Stimulated activated CD4-positive, alpha-beta T cell treated with anti-CD3 and anti-CD28 coated beads, Interleukin-15, amount 100 ng/mL, for 1 hour (primary cell): Measurements from ENCODE around the gene RALGDS.
"Not testable (repeated sequence)": the region's sequence is repeated elsewhere in the genome, so short reads cannot be mapped to it uniquely, and the experiment has no call there.

Experiments
- DNase-seq, 2 donors: peaks; one replicate each; pipeline ENCODE4 v3.0.0-alpha.2; 2020; ENCODE audit warnings: low read depth in 1 of 2, low spot score in 1 of 2

RALGDS gene

GRCh38 chr9:133070985-133071384 lies 50.1 kb downstream of the RALGDS start:
- not testable (repeated sequence) for DNase-seq

GRCh38 chr9:133070500-133070961 lies 50.5 kb downstream of the RALGDS start:
- DNase-seq = not testable (repeated sequence)

GRCh38 chr9:133068431-133068830 lies 52.6 kb downstream of the RALGDS start:
- DNase-seq = not testable (repeated sequence)

GRCh38 chr9:133067813-133068212 lies 53.2 kb downstream of the RALGDS start:
- no peak for DNase-seq

- DNase-seq = no peak
Observed at GRCh38 chr9:133067006-133067405, 54.0 kb downstream of the RALGDS start.

- no peak for DNase-seq
Observed at GRCh38 chr9:133066181-133066983, 54.7 kb downstream of the RALGDS start.

GRCh38 chr9:133065070-133065388 lies 56.0 kb downstream of the RALGDS start:
- DNase-seq = no peak

- no peak for DNase-seq
Observed at GRCh38 chr9:133064241-133065069, 56.6 kb downstream of the RALGDS start.

GRCh38 chr9:133063500-133064231 lies 57.4 kb downstream of the RALGDS start:
- DNase-seq = no peak

GRCh38 chr9:133063159-133063499 lies 57.9 kb downstream of the RALGDS start:
- DNase-seq = no peak

GRCh38 chr9:133062569-133062968 lies 58.5 kb downstream of the RALGDS start:
- DNase-seq = not testable (repeated sequence)

GRCh38 chr9:133061764-133062145 lies 59.3 kb downstream of the RALGDS start, which contains the start of gene CEL:
Gene CEL, plus strand, starts transcription at chr9:133061981. Its CDS starts 22 bp downstream, at chr9:133062003.
- DNase-seq = not testable (repeated sequence)

- DNase-seq = not testable (repeated sequence)
Observed at GRCh38 chr9:133061019-133061763, 59.8 kb downstream of the RALGDS start.

GRCh38 chr9:133060417-133060841 lies 60.6 kb downstream of the RALGDS start:
- no peak for DNase-seq

- DNase-seq = no peak
Observed at GRCh38 chr9:133059623-133060022, 61.4 kb downstream of the RALGDS start.

GRCh38 chr9:133058550-133059320 lies 62.3 kb downstream of the RALGDS start:
- no peak for DNase-seq

- DNase-seq = no peak
Observed at GRCh38 chr9:133058071-133058470, 63.0 kb downstream of the RALGDS start.

GRCh38 chr9:133057553-133057952 lies 63.5 kb downstream of the RALGDS start:
- no peak for DNase-seq

GRCh38 chr9:133057006-133057405 lies 64.0 kb downstream of the RALGDS start:
- no peak for DNase-seq

- no peak for DNase-seq
Observed at GRCh38 chr9:133056533-133056932, 64.5 kb downstream of the RALGDS start.
